NCI-H2196 (cell line): ENCODE results near the gene MICB.

Experiments
- DNase-seq: peaks from one replicate; lab custom pipeline; 2025; ENCODE audit not compliant: unreplicated experiment; lab: John Stamatoyannopoulos, UW

MICB gene

DNA sequence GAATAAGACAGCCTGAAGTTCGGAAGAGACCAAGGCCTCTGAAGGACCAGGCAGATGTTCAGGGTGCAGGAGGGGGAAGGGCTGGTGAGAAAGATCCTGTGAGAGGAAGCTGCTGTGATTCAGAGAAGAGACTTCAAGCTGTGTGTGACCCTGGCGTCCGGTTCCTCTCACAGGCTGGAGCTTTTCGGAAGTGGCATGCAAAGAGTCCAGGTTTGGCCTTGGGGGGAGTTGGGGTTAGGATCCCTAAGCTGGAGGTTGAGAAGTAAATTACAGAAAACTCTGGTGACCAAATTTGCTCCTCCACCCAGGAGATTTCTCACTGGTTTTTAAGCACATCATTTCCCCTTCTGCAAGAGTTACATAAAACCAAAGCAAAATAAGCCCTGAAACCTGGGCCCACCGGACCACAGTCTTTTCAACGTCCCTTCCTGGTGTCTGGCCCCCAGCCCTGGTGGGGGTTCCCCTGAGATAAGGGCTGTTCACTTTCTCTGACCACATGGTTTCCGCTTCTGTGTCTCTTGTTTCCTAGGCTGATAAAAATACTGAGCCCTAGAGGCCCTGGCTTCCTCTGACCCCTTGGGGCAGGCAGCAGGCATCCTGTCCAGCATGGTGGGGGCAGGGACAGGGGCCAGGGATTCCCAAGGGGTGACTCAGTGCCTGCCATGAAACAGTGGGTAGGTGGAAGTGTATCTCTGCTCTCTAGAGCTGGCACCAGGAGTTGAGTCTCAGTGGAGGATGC is 62.2 kb downstream of the MICB start:
- no peak for DNase-seq

DNA sequence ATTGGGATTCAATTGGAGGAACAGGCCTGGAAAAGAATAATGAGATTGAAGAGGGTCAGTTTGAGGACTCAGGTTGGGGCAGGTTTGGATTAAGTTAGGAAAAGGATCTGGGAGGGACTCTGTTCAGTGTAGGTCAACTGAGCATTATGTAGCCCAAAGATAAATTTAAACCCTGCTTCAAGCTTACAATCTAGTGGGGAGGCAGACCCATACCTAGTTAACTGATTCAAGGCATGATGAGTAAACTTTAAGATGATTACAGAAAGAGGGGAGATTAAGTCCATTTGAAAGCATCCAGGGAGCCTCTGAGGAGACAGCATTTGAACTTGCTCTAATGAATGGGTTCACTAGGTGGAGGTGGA is 62.7 kb downstream of the MICB start:
- DNase-seq: no peak
